Measurements from ENCODE around the gene ANLN.

GRCh38 chr7:36367561-36368077 lies 22.0 kb upstream of the ANLN start:
- TF ChIP-seq, protein P1, sequence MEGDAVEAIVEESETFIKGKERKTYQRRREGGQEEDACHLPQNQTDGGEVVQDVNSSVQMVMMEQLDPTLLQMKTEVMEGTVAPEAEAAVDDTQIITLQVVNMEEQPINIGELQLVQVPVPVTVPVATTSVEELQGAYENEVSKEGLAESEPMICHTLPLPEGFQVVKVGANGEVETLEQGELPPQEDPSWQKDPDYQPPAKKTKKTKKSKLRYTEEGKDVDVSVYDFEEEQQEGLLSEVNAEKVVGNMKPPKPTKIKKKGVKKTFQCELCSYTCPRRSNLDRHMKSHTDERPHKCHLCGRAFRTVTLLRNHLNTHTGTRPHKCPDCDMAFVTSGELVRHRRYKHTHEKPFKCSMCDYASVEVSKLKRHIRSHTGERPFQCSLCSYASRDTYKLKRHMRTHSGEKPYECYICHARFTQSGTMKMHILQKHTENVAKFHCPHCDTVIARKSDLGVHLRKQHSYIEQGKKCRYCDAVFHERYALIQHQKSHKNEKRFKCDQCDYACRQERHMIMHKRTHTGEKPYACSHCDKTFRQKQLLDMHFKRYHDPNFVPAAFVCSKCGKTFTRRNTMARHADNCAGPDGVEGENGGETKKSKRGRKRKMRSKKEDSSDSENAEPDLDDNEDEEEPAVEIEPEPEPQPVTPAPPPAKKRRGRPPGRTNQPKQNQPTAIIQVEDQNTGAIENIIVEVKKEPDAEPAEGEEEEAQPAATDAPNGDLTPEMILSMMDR (optimal IDR thresholded peaks at IDR 0.05 in 1 of 3, IDR thresholded peaks at IDR 0.05 in 1 of 3, conservative IDR thresholded peaks at IDR 0.05 in 1 of 3; ENCODE audit: extremely low read depth in 1 of 3, insufficient read depth in 2 of 3, low read length in 3 of 3) = no peak
- no peak for TF ChIP-seq EZH2 (IDR thresholded peaks at IDR 0.05; ENCODE audit: low read length)

Measured in keratinocyte (primary cell).